Lung (tissue), 12 donors: ENCODE data around the gene TEKT5. TPM values are rescaled to one million over a fixed set of nuclear protein-coding genes. Genes with fewer than 3 reads are reported as not detected.
"Not testable (repeated sequence)": the region's sequence is repeated elsewhere in the genome, so short reads cannot be mapped to it uniquely, and the experiment has no call there.

Experiments
- ATAC-seq: fragments of 200-7000 bp; cut with Tn5 transposase; one replicate; pipeline ENCODE4 v1.9.1; 2020; ENCODE audit warnings: moderate number of reproducible peaks; ENCODE audit not compliant: insufficient read depth, low FRiP score
- DNase-seq, 3 donors: peaks; one replicate each; pipeline ENCODE4 v3.0.0-alpha.2; 2013 to 2017
- H3K27ac ChIP-seq, 2 donors: one replicate each; pipeline ENCODE4 v1.5.1; 2013; ENCODE audit warnings: mild to moderate bottlenecking in 2 of 2, moderate library complexity in 2 of 2, control low read depth in 1 of 2, inconsistent platforms in 1 of 2, low read depth in 1 of 2, low read length in 1 of 2
- H3K27me3 ChIP-seq, 3 donors: one replicate each; pipeline ENCODE4 v1.5.1; 2013; ENCODE audit warnings: low read length in 2 of 3; ENCODE audit not compliant: control insufficient read depth in 3 of 3, insufficient read depth in 3 of 3
- H3K36me3 ChIP-seq, 4 donors: one replicate each; pipeline ENCODE4 v1.5.1; 2013; ENCODE audit warnings: low read length in 4 of 4, mild to moderate bottlenecking in 1 of 4, moderate library complexity in 1 of 4; ENCODE audit not compliant: control insufficient read depth in 4 of 4, insufficient read depth in 4 of 4
- H3K4me1 ChIP-seq, 5 donors: one replicate each; pipeline ENCODE4 v1.5.1; 2013; ENCODE audit warnings: low read length in 5 of 5, mild to moderate bottlenecking in 2 of 5, moderate library complexity in 1 of 5; ENCODE audit not compliant: control insufficient read depth in 5 of 5, insufficient read depth in 5 of 5
- H3K4me3 ChIP-seq: one replicate; pipeline ENCODE4 v1.5.1; 2013; ENCODE audit warnings: mild to moderate bottlenecking, control low read depth, moderate library complexity
- H3K9ac ChIP-seq, 2 donors: one replicate each; pipeline ENCODE4 v1.5.1; 2013; ENCODE audit warnings: low read length in 2 of 2, control low read depth in 1 of 2; ENCODE audit not compliant: insufficient read depth in 1 of 2
- H3K9me3 ChIP-seq, 4 donors: one replicate each; pipeline ENCODE4 v1.5.1; 2013; ENCODE audit warnings: low read length in 3 of 4, mild to moderate bottlenecking in 1 of 4, moderate library complexity in 1 of 4; ENCODE audit not compliant: control insufficient read depth in 4 of 4, insufficient read depth in 3 of 4
- CTCF ChIP-seq: IDR thresholded peaks from 2 replicates; pipeline ENCODE4 v1.5.1; 2012; ENCODE audit warnings: mild to moderate bottlenecking; ENCODE audit errors: control extremely low read depth, extremely low read depth
- WGBS, 2 donors: extraction: QIAGEN DNeasy Blood & Tissue Kit; methylation state at CpG; one replicate each; pipeline ENCODE4 v1.1.7; 2013; 5-methylcytosine and 5-hydroxymethylcytosine counted together
- polyA plus RNA-seq, 2 donors: library from polyadenylated mRNA; stranded (reverse); fragments of 200-250 nt; gene quantifications; one replicate each; pipeline ENCODE4 v1.2.1, GENCODE V29; 2013
- total RNA-seq, 2 donors: library from RNA; depleted of rRNA in 1 of 2; stranded (reverse); fragments of >200 nt in 1 of 2; gene quantifications; one replicate each; pipeline ENCODE4 v1.2.1, GENCODE V29; 2014 to 2021
- donor health status: control.
- donor health status: control.
- donor health status: Bipolar disorder and iron deficiency.
- donor health status: healthy.
- donor health status: DM: yes; HTN: yes; CAD: no.

TEKT5 gene
- total and polyA plus RNA-seq, 4 donors, result 0.13 to 0.34 (median 0.29) TPM

GRCh38 chr16:10681310-10682308 lies 13.1 kb downstream of the TEKT5 start:
- no peak overlapping the region for H3K4me3 ChIP-seq
- 84 to 88% methylated on average over 29 of the region's 29 CpGs for WGBS, 2 donors
- no peak for DNase-seq
- no peaks in the 10 kb centered on the region for H3K36me3 ChIP-seq
- no peaks in the 10 kb centered on the region for H3K27me3 ChIP-seq
- no peaks in the 10 kb centered on the region for H3K9me3 ChIP-seq
- no peak for TF ChIP-seq CTCF
- H3K27ac ChIP-seq, result no peak overlapping the region
- peaks cover 0 to 10% (median 0%) of the 10 kb centered on the region in 5 donors for H3K4me1 ChIP-seq
- no peak overlapping the region for H3K9ac ChIP-seq
- no peak for ATAC-seq

GRCh38 chr16:10679921-10680320 lies 14.8 kb downstream of the TEKT5 start:
- no peak for ATAC-seq
- Histone ChIP-seq H3K9ac (no peak overlapping the region), H3K4me1 (peaks cover 0 to 10% (median 0%) of the 10 kb centered on the region in 5 donors), H3K9me3 (no peaks in the 10 kb centered on the region), H3K36me3 (no peaks in the 10 kb centered on the region), H3K27me3 (no peaks in the 10 kb centered on the region), H3K27ac (no peak overlapping the region), H3K4me3 (no peak overlapping the region)
- TF ChIP-seq CTCF, result no peak
- DNase-seq, result no peak

GRCh38 chr16:10679441-10679840 lies 15.3 kb downstream of the TEKT5 start:
- DNase-seq, result not testable (repeated sequence)
- 93 to 95% methylated on average over 7 of the region's 7 CpGs for WGBS, 2 donors

GRCh38 chr16:10678655-10679054 lies 16.1 kb downstream of the TEKT5 start:
- H3K36me3 ChIP-seq, result no peaks in the 10 kb centered on the region
- no peaks in the 10 kb centered on the region for H3K27me3 ChIP-seq
- 76 to 77% methylated on average over 2 of the region's 2 CpGs for WGBS, 2 donors
- ATAC-seq (no peak), DNase-seq (no peak)
- no peaks in the 10 kb centered on the region for H3K9me3 ChIP-seq
- no peak overlapping the region for H3K4me3 ChIP-seq
- no peak overlapping the region for H3K27ac ChIP-seq
- no peaks in the 10 kb centered on the region for H3K4me1 ChIP-seq
- TF ChIP-seq CTCF, result no peak
- H3K9ac ChIP-seq, result no peak overlapping the region

More at GRCh38 chr16:10679441-10679840, 15.3 kb downstream of the TEKT5 start:
- not testable (repeated sequence) for H3K36me3 ChIP-seq, H3K27me3 ChIP-seq, H3K27ac ChIP-seq, H3K9ac ChIP-seq, H3K4me1 ChIP-seq, ATAC-seq, H3K4me3 ChIP-seq, H3K9me3 ChIP-seq
